Nephron (organoid): ENCODE results near the gene GATAD2B.

Experiments
- H3K27ac Mint-ChIP-seq, 3 experiments: 2 replicates each; pipeline ENCODE4 v1.8.0; 2020; ENCODE audit warnings: mixed read lengths in 3 of 3, mild to moderate bottlenecking in 2 of 3, moderate library complexity in 1 of 3
- H3K27me3 Mint-ChIP-seq: 2 replicates; pipeline ENCODE4 v1.8.0; 2021; ENCODE audit warnings: low read depth, mild to moderate bottlenecking, moderate library complexity, mixed read lengths
- H3K36me3 Mint-ChIP-seq: 2 replicates; pipeline ENCODE4 v1.8.0; 2020; ENCODE audit warnings: low read depth, mixed read lengths
- H3K4me1 Mint-ChIP-seq: 2 replicates; pipeline ENCODE4 v1.8.0; 2020; ENCODE audit warnings: mixed read lengths
- H3K4me3 Mint-ChIP-seq, 3 experiments: 2 replicates each; pipeline ENCODE4 v1.8.0; 2020; ENCODE audit warnings: mild to moderate bottlenecking in 3 of 3, mixed read lengths in 3 of 3, moderate library complexity in 2 of 3
- H3K9me3 Mint-ChIP-seq: 2 replicates; pipeline ENCODE4 v1.8.0; 2020; ENCODE audit warnings: mixed read lengths
- TF ChIP-seq, protein P1 (sequence below), 3 experiments: fragments of 200-600 bp; sonication (generic); IDR thresholded peaks; one replicate each; pipeline ENCODE4 v1.5.0; 2021; ENCODE audit warnings: antibody characterized with exemption in 3 of 3; ENCODE audit not compliant: unreplicated experiment in 3 of 3

Gene GATAD2B

DNA sequence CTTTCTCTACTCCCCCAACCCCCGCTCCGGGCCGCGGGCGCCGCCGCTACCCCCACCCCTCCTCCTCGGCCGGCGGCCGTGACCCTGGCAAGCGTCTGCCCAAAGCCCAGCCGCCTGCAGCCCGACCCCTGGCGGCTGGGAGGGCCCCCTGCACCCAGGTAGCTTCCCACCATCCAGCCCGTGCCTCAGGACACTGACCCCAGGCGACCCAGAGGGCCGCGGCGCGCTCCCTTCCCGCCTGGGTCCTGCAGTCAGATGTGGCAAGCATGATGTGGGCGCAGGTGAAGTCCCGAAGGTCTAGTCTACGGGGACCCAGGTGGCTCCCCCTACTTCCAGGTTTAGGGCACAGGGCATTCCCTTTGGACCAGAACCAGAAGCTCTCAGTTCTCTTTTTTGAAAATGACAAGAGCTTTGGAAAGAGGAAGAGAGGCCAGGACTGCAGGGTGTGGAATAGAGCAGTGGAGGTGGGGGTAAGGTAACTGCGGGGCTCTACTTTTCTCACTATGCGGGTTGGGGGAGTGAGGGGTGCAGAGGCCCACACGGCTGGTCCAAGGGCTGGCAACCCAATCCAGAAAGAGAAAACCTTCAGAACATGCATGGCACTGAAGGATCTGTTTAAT, 24.0 kb upstream of the GATAD2B start, which contains the start of gene DENND4B:
Gene DENND4B (minus strand): TSS at position 97 of the 620 bp plus-strand sequence. CDS start 2,344 bp downstream, outside the sequence.
- Mint-ChIP-seq H3K9me3 (no peaks in the 10 kb centered on the region), H3K4me3 (peak within 1 kb of the TSS; percentile 89 to 97 (median 91)), H3K36me3 (peaks cover 21% of the 10 kb centered on the region), H3K27ac (peak within 1 kb of the TSS; percentile 63 to 91 (median 75)), H3K27me3 (no peaks in the 10 kb centered on the region), H3K4me1 (peaks cover 10% of the 10 kb centered on the region)
- TF ChIP-seq, protein P1, sequence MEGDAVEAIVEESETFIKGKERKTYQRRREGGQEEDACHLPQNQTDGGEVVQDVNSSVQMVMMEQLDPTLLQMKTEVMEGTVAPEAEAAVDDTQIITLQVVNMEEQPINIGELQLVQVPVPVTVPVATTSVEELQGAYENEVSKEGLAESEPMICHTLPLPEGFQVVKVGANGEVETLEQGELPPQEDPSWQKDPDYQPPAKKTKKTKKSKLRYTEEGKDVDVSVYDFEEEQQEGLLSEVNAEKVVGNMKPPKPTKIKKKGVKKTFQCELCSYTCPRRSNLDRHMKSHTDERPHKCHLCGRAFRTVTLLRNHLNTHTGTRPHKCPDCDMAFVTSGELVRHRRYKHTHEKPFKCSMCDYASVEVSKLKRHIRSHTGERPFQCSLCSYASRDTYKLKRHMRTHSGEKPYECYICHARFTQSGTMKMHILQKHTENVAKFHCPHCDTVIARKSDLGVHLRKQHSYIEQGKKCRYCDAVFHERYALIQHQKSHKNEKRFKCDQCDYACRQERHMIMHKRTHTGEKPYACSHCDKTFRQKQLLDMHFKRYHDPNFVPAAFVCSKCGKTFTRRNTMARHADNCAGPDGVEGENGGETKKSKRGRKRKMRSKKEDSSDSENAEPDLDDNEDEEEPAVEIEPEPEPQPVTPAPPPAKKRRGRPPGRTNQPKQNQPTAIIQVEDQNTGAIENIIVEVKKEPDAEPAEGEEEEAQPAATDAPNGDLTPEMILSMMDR (IDR thresholded peaks at IDR 0.05; ENCODE audit: unreplicated experiment in 3 of 3): peak; percentile 92 to 94 (median 93)

DNA sequence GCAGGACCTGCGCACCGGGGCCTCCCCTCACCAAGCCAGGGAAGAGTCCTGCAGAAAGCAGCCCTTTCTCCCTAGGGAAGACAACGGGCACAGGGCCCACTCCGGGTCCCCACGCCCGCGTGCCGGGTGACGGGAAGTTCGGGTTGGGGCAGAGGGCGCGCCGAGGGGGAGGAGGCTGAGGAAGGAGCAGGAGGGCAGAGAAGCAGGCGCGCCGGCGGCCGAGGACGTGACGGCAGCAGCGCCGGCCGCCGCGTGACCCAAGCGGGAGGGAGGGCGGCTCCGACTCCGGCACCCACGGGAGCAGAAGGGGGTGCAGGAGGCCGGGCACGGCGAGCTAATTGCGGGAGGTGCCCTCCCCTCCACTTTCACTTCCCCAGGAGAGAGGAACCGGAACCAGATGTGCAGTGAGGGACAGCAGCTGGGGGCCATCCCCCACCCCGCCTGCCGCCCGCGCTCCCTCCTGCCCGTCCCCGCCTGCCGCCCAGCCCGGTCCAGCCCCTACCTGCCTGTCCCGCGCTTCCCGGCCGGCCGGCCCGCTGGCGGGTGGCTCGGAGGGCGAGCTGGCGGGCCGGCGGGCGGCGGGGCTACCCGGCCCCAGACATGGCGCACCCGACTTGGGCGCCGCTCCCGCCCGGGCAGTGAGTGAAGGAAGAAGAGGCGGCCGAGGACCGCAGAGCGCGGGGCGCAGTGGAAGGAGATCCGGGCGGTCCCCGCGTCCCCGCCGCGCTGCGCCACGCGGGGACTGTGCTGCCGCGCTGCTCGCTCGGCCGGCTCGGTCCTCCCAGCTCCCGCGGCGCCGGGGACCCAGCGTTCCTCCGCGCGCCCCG, 23.2 kb upstream of the GATAD2B start:
- H3K27me3 Mint-ChIP-seq: no peaks in the 10 kb centered on the region
- peaks cover 10% of the 10 kb centered on the region for H3K4me1 Mint-ChIP-seq
- TF ChIP-seq, protein P1 (IDR thresholded peaks at IDR 0.05; ENCODE audit: unreplicated experiment in 3 of 3): no peak
- H3K9me3 Mint-ChIP-seq: no peaks in the 10 kb centered on the region
- H3K27ac Mint-ChIP-seq: peak overlapping the region in 1 of 3 experiments; percentile 91
- peak overlapping the region; percentile 89 to 97 (median 91) for H3K4me3 Mint-ChIP-seq
- peaks cover 18% of the 10 kb centered on the region for H3K36me3 Mint-ChIP-seq

DNA sequence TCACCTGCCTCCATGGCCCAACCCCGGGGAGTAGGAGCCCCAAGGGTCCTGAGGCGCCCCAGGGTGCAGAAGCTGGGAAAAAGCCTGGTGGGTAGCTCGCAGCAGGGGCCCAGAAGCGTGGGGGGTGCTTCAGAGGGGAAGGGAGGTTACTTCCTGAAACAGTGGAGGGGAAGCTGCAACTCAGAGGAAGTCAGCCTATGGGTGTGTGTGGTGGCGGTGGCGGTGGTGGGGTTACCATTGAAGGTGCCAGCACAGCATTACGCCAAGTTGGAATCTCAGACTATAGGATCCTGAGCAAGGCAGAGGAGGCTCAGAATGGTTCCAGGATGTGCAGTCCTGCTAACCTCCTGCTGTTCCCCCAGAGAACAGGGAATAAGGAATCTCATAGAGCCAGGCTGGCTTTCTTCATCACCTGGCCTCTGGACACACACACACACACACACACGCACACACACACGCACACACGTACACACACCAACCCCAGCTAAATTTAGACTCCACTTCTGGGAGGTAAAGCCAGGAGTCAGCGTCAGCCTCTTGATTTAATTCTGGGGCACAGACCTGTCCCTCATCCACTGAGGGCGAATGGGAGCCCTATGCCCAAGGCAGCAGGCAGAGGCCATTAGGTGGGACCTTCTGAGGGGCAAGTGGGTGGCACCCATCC, 22.5 kb upstream of the GATAD2B start:
- TF ChIP-seq, protein P1 (IDR thresholded peaks at IDR 0.05; ENCODE audit: unreplicated experiment in 3 of 3): no peak
- H3K36me3 Mint-ChIP-seq: peaks cover 13% of the 10 kb centered on the region
- H3K27me3 Mint-ChIP-seq: no peaks in the 10 kb centered on the region

DNA sequence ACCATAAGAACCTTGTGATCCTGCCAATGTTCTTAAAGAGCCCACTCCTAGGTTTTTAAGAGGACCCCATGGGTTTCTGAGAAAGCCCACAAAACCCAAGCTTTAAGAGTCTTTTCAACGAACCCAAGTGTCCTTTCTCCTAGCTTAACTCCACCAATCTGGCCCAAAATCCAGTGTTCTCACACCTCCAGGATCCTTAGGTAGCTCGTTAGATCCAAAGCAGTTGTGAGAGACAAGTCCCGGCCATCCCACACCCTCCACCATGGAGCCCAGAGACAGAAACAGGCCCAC, 22.0 kb upstream of the GATAD2B start:
- H3K36me3 Mint-ChIP-seq: peaks cover 14% of the 10 kb centered on the region
- H3K4me1 Mint-ChIP-seq: peaks cover 10% of the 10 kb centered on the region
- no peaks in the 10 kb centered on the region for H3K27me3 Mint-ChIP-seq
- TF ChIP-seq, protein P1 (IDR thresholded peaks at IDR 0.05; ENCODE audit: unreplicated experiment in 3 of 3): no peak
- H3K4me3 Mint-ChIP-seq: peak overlapping the region; percentile 89 to 97 (median 91)
- H3K9me3 Mint-ChIP-seq: no peaks in the 10 kb centered on the region
- H3K27ac Mint-ChIP-seq: peak overlapping the region in 1 of 3 experiments; percentile 46

More for the DNA sequence above, 22.5 kb upstream of the GATAD2B start:
- H3K27ac Mint-ChIP-seq: peak overlapping the region; percentile 63 to 91 (median 75)
- peaks cover 10% of the 10 kb centered on the region for H3K4me1 Mint-ChIP-seq
- H3K4me3 Mint-ChIP-seq: peak overlapping the region; percentile 89 to 97 (median 91)
- no peaks in the 10 kb centered on the region for H3K9me3 Mint-ChIP-seq

DNA sequence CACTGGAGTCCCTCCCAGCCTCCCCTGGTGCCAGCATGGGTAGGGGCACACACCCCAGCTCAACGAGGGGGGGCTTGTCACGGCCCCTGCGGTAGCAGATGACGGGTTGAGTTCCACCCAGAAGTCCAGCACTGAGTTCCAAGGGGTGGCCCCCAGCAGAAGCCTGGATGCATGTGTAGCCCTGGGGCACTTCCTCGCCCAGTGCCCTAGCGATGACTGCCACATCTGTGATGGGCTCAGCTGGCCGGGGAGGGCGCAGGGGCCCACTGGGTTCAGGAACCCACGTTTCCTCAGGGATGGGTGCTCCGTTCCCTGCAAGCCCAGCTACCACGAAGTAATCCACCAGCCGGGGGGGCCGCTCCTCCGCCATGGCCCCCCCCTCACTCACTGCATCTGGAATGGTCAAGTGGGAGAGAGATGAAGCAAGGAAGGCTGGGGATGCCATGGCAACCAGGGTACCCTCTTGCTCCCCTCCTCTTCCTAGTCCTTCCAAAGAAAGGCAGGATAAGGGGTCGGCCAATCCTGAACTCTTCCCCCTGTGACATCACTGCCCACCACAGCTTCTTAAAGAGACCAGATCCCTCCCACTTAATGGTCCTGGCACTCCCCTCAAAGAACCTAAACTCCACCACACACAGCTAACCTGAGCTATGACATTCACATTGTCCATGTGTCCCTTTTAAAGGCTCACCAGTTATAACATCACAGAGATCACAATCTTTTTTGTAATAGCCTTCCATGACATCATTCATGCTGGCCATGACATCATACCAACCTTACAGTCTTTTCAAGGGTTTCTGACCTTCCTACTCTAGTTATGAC, 21.4 kb upstream of the GATAD2B start:
- Mint-ChIP-seq H3K27ac (peak overlapping the region in 2 of 3 experiments; percentile 14 to 46), H3K4me3 (peak overlapping the region; percentile 89 to 97 (median 91)), H3K4me1 (peaks cover 10% of the 10 kb centered on the region), H3K36me3 (peaks cover 19% of the 10 kb centered on the region), H3K27me3 (no peaks in the 10 kb centered on the region), H3K9me3 (no peaks in the 10 kb centered on the region)
- TF ChIP-seq, protein P1 (IDR thresholded peaks at IDR 0.05; ENCODE audit: unreplicated experiment in 3 of 3): no peak
